Astrocyte (in vitro differentiated cells and primary cell): ENCODE measurements around the gene LRRC10.

Source experiments
- CTCF ChIP-seq: IDR thresholded peaks from 2 replicates; pipeline ENCODE4 v1.5.1; 2011; ENCODE audit warnings: low read depth, mild to moderate bottlenecking, inconsistent platforms, low read length, moderate library complexity; ENCODE audit not compliant: insufficient read depth
- EZH2 ChIP-seq: IDR thresholded peaks from 2 replicates; pipeline ENCODE4 v1.6.1; 2012; ENCODE audit warnings: mild to moderate bottlenecking, low read length, inconsistent platforms; ENCODE audit not compliant: insufficient read depth

GRCh38 chr12:69623970-69624369 lies 13.3 kb upstream of the LRRC10 start:
- TF ChIP-seq CTCF = no peak
- TF ChIP-seq EZH2 = no peak
